Stimulated activated CD4-positive, alpha-beta T cell treated with anti-CD3 and anti-CD28 coated beads, Interleukin-4, amount 100 ng/mL, for 24 hours (primary cell): Measurements from ENCODE around the gene FAM111A.
A peak's percentile ranks its signal among the peaks of the same experiment; 100 is the strongest.
"Not testable (repeated sequence)": the region's sequence is repeated elsewhere in the genome, so short reads cannot be mapped to it uniquely, and the experiment has no call there.

ENCODE experiments used
- DNase-seq: peaks from one replicate; pipeline ENCODE4 v3.0.0-alpha.2; 2020

The FAM111A gene

GRCh38 chr11:59142530-59143507 lies at the start of gene FAM111A:
Gene FAM111A (plus strand): TSS chr11:59142856. CDS start chr11:59148873, 6,017 bp downstream.
- DNase-seq = peak; percentile 81

- DNase-seq = not testable (repeated sequence)
Measured at GRCh38 chr11:59093576-59093975, 49.1 kb upstream of the FAM111A start.

- DNase-seq = not testable (repeated sequence)
Measured at GRCh38 chr11:59095225-59095624, 47.4 kb upstream of the FAM111A start.

DNA sequence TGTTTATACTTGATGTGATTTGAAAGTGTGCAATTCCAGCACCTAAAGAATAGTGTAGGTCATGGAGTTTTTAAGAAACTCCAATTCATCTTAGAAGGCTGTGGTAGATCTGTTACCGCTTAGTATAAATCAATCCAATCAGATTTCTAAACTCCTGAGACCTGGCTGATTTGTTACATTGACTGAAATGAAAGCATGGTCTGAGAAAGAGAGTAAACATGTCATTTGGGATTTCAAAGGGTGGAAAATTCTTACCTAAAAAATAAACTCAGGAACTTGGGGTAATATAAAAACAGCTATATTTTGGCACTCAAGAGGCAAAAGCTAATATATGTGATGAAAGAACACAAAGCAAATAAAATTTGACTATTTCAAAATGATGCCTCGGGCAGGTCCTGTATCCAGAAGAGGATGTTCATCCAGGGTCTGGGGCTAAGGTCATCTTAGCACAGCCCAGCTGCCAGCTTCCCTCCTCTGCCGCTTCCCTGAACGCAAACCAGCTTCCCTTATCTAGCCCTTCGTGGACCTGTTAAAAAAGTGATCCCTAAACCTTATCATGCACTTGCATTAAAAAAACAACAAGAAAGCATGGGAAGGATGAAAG lies 46.6 kb upstream of the FAM111A start:
- DNase-seq = not testable (repeated sequence)

GRCh38 chr11:59097113-59097708 lies 45.4 kb upstream of the FAM111A start:
- peak; percentile 75 for DNase-seq

DNA sequence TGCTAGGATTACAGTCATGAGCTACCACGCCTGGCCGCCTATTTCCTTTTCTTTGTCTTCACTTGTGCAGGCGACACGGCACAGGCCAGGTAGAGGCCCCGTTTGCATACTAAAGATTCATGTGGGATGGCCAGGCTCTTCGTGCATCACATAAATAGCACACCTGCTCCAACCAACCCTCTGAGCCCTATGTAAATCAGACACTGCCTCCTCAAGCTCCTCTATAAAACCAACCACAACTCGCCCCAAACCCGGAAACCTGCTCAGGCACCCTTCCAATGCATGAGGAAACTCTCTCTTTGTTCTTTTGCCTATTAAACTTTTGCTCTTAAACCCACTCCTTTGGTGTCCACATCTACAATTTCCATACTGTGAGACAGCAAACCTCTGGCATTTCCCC lies 44.7 kb upstream of the FAM111A start:
- DNase-seq = not testable (repeated sequence)

GRCh38 chr11:59102259-59102765 lies 40.3 kb upstream of the FAM111A start:
- peak; percentile 72 for DNase-seq

- peak; percentile 74 for DNase-seq
Measured at GRCh38 chr11:59106363-59107336, 36.0 kb upstream of the FAM111A start, which contains the start of gene FAM111B. Gene FAM111B (plus strand): TSS chr11:59107237. CDS start chr11:59109626, 2,389 bp downstream.

GRCh38 chr11:59107721-59108120 lies 34.9 kb upstream of the FAM111A start:
- not testable (repeated sequence) for DNase-seq

GRCh38 chr11:59112494-59112893 lies 30.2 kb upstream of the FAM111A start:
- no peak for DNase-seq

GRCh38 chr11:59114344-59114743 lies 28.3 kb upstream of the FAM111A start:
- DNase-seq = no peak

DNA sequence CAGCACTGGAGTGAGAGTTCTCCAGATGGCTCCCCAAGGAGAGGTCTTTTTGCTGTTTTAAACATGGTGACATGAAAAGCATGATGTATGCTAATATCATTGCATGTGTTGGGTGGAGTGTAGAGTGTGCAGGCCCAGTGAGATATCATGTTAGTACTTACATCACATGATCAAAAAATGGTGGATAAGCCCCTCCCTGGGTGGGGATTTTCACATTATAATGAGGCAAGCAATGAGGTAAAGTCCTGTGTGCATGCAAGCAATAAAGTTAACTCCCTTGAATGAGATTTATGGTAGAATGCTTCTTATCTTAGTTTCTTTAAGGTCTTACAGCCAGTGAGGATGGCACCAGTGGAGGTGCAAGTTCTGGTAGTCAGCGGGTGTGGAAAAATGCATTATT lies 27.1 kb upstream of the FAM111A start:
- no peak for DNase-seq

- no peak for DNase-seq
Measured at GRCh38 chr11:59117774-59118173, 24.9 kb upstream of the FAM111A start.

GRCh38 chr11:59119826-59120225 lies 22.8 kb upstream of the FAM111A start:
- no peak for DNase-seq

GRCh38 chr11:59135648-59136461 lies 6.8 kb upstream of the FAM111A start:
- peak; percentile 89 for DNase-seq

DNA sequence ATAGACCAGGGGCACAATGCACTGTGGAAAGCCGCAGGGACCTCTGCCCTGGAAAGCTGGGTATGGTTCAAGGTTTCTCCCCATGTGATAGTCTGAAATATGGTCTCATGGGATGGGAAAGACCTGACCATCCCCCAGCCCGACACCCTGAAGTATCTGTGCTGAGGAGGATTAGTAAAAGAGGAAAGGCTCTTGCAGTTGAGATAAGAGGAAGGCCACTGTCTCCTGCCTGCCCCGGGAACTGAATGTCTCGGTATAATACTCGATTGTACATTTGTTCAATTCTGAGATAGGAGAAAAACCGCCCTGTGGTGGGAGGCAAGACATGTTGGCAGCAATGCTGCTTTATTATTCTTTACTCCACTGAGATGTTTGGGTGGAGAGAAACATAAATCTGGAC lies 6.1 kb upstream of the FAM111A start:
- not testable (repeated sequence) for DNase-seq

DNA sequence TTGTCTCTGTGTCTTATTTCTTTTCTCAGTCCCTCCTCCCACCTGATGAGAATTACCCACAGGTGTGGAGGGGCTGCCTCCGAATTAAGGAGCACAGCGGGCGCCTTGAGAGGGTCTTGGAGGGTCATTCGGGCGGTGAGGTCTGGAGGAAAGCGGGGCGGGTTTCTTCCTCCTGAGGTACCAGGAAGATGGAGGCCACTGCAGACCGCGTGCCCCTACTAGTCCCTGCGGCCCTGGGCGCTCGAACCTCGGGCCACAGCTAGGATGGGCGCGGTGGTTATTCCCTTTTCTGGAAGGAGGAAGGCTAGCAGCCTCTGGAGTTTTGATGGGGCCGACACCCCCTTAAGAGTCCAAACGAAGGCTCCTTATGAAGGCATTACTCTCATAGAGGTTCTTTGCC lies 5.5 kb upstream of the FAM111A start:
- DNase-seq = no peak

GRCh38 chr11:59138643-59139042 lies 4.0 kb upstream of the FAM111A start:
- DNase-seq = no peak

- DNase-seq = no peak
Measured at GRCh38 chr11:59141191-59141590, 1.5 kb upstream of the FAM111A start.

DNA sequence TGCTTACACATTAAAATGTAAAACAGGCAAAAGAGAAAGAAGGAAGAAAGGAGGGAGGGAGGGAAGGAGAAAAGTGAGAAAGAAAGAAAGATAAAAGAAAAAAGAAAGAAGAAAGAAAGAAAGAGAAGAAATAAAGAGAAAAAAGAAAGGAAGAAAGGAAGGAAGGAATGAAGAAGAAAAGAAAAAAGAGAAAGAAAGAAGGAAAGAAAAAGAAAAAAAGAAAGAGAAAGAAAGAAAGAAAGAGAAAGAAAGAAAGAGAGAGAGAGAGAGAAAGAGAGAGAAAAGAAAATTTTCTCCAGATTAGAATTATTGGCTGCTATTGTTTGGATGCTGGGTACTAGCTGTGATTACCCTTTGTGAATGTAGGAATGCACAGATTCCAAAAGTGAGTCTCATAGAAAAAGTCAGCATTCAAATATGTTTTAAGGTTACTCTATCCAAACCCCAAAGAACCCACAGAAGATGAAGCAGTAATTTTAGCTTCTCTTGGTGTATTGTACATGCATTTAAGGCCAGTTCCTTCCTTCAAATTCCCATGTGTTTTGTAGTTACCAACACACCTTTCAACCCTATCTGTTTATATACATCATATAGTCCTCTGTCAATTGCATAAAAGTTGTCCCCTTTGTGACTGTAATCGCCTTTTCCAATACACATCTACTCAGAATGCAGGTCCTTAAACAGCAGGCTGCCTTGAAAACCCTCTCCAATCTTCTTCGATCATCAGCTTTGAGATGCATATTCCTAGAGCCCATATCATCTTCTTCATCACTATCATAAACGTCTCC lies 789 bp upstream of the FAM111A start:
- DNase-seq = no peak
